H9 (cell line): ENCODE results near the gene CDH23. TPM values are rescaled to one million over a fixed set of nuclear protein-coding genes. Genes with fewer than 3 reads are reported as not detected.
A peak's percentile ranks its signal among the peaks of the same experiment; 100 is the strongest.

Source experiments
- DNase-seq: peaks from one replicate; pipeline ENCODE4 v3.0.0-alpha.2; 2017
- H2AFZ ChIP-seq: one replicate; pipeline ENCODE4 v1.6.1; 2013; ENCODE audit warnings: mild to moderate bottlenecking, low read length, control low read depth, moderate library complexity
- H2AK5ac ChIP-seq: 2 replicates; pipeline ENCODE4 v1.6.1; 2013; ENCODE audit warnings: low read length, control low read depth, mixed read lengths; ENCODE audit not compliant: insufficient read length
- H2BK120ac ChIP-seq: one replicate; pipeline ENCODE4 v1.6.1; 2013; ENCODE audit warnings: low read depth, mild to moderate bottlenecking, low read length, control low read depth, inconsistent platforms; ENCODE audit not compliant: poor library complexity, severe bottlenecking
- H2BK12ac ChIP-seq: 2 replicates; pipeline ENCODE4 v1.6.1; 2013; ENCODE audit warnings: low read length, control low read depth, mixed read lengths, low read depth; ENCODE audit not compliant: insufficient read length
- H2BK15ac ChIP-seq: 2 replicates; pipeline ENCODE4 v1.6.1; 2013; ENCODE audit warnings: low read depth, low read length, control low read depth
- H2BK20ac ChIP-seq: one replicate; pipeline ENCODE4 v1.6.1; 2013; ENCODE audit warnings: low read depth, mild to moderate bottlenecking, low read length, control low read depth, inconsistent platforms; ENCODE audit not compliant: poor library complexity, severe bottlenecking
- H2BK5ac ChIP-seq: 2 replicates; pipeline ENCODE4 v1.6.1; 2013; ENCODE audit warnings: low read length, control low read depth, mixed read lengths; ENCODE audit not compliant: insufficient read length
- H3K14ac ChIP-seq: 2 replicates; pipeline ENCODE4 v1.6.1; 2013; ENCODE audit warnings: low read length, control low read depth; ENCODE audit not compliant: insufficient read depth
- H3K18ac ChIP-seq: 2 replicates; pipeline ENCODE4 v1.6.1; 2013; ENCODE audit warnings: low read depth, mild to moderate bottlenecking, mixed read lengths, low read length, control low read depth; ENCODE audit not compliant: insufficient read length
- H3K23ac ChIP-seq: 2 replicates; pipeline ENCODE4 v1.6.1; 2013; ENCODE audit warnings: low read length, control low read depth, mixed read lengths, low read depth; ENCODE audit not compliant: insufficient read length
- H3K23me2 ChIP-seq: 2 replicates; pipeline ENCODE4 v1.6.1; 2013; ENCODE audit warnings: low read depth, mild to moderate bottlenecking, mixed read lengths, low read length, control low read depth; ENCODE audit not compliant: insufficient read length, poor library complexity, severe bottlenecking
- H3K27ac ChIP-seq: 2 replicates; pipeline ENCODE4 v1.5.1; 2013; ENCODE audit warnings: low read length, control low read depth, mixed read lengths, low read depth; ENCODE audit not compliant: insufficient read length
- H3K27me3 ChIP-seq: 2 replicates; pipeline ENCODE4 v1.6.1; 2013; ENCODE audit warnings: low read length, control low read depth, inconsistent platforms; ENCODE audit not compliant: insufficient read depth
- H3K4ac ChIP-seq: 2 replicates; pipeline ENCODE4 v1.6.1; 2013; ENCODE audit warnings: low read depth, mild to moderate bottlenecking, control low read depth, inconsistent platforms, low read length, moderate library complexity
- H3K4me1 ChIP-seq: 2 replicates; pipeline ENCODE4 v1.6.1; 2013; ENCODE audit warnings: low read length, control low read depth, inconsistent platforms; ENCODE audit not compliant: insufficient read depth
- H3K4me2 ChIP-seq: 2 replicates; pipeline ENCODE4 v1.6.1; 2013; ENCODE audit warnings: low read length, control low read depth, mixed read lengths; ENCODE audit not compliant: insufficient read length, insufficient read depth
- H3K56ac ChIP-seq: 2 replicates; pipeline ENCODE4 v1.6.1; 2013; ENCODE audit warnings: low read depth, mild to moderate bottlenecking, mixed read lengths, low read length, control low read depth; ENCODE audit not compliant: insufficient read length
- H3K79me1 ChIP-seq: 2 replicates; pipeline ENCODE4 v1.6.1; 2013; ENCODE audit warnings: low read depth, mild to moderate bottlenecking, moderate library complexity, low read length, control low read depth, inconsistent platforms; ENCODE audit not compliant: insufficient read depth, poor library complexity, severe bottlenecking
- H3K79me2 ChIP-seq: 2 replicates; pipeline ENCODE4 v1.6.1; 2013; ENCODE audit warnings: low read length, control low read depth, inconsistent platforms; ENCODE audit not compliant: insufficient read depth
- H3K9ac ChIP-seq: 2 replicates; pipeline ENCODE4 v1.6.1; 2013; ENCODE audit warnings: low read length, control low read depth, mixed read lengths; ENCODE audit not compliant: insufficient read length; ENCODE audit errors: extremely low read depth
- H3K9me3 ChIP-seq: one replicate; pipeline ENCODE4 v1.6.1; 2013; ENCODE audit warnings: low read depth, low read length, inconsistent platforms; ENCODE audit not compliant: control insufficient read depth
- H3T11ph ChIP-seq: one replicate; pipeline ENCODE4 v1.6.1; 2013; ENCODE audit warnings: mild to moderate bottlenecking, low read length, control low read depth, inconsistent platforms
- H4K20me1 ChIP-seq: one replicate; pipeline ENCODE4 v1.6.1; 2013; ENCODE audit not compliant: control insufficient read depth, insufficient read length, insufficient read depth
- H4K5ac ChIP-seq: 2 replicates; pipeline ENCODE4 v1.6.1; 2013; ENCODE audit warnings: low read depth, mild to moderate bottlenecking, mixed read lengths, low read length, control low read depth; ENCODE audit not compliant: insufficient read length
- H4K8ac ChIP-seq: replicated peaks from 2 replicates; pipeline ENCODE4 v1.6.1; 2013; ENCODE audit warnings: low read length, control low read depth, mixed read lengths, low read depth; ENCODE audit not compliant: insufficient read length
- H4K91ac ChIP-seq: 2 replicates; pipeline ENCODE4 v1.6.1; 2013; ENCODE audit warnings: low read depth, mild to moderate bottlenecking, moderate library complexity, mixed read lengths, low read length, control low read depth; ENCODE audit not compliant: insufficient read length
- H3K27ac Mint-ChIP-seq, 3 experiments: 2 replicates in 2 of 3; 3 replicates in 1 of 3; pipeline ENCODE4 v1.8.0; 2020 to 2021; ENCODE audit warnings: mixed read lengths in 3 of 3, mild to moderate bottlenecking in 1 of 3, moderate library complexity in 1 of 3
- H3K27me3 Mint-ChIP-seq: 2 replicates; pipeline ENCODE4 v1.8.0; 2021; ENCODE audit warnings: low read depth, mild to moderate bottlenecking, moderate library complexity, mixed read lengths
- H3K36me3 Mint-ChIP-seq, 3 experiments: 2 replicates in 2 of 3; 3 replicates in 1 of 3; pipeline ENCODE4 v1.8.0; 2020 to 2021; ENCODE audit warnings: low read depth in 3 of 3, mixed read lengths in 3 of 3; ENCODE audit not compliant: insufficient read depth in 1 of 3
- H3K4me1 Mint-ChIP-seq, 2 experiments: 2 replicates each; pipeline ENCODE4 v1.8.0; 2020; ENCODE audit warnings: mixed read lengths in 2 of 2
- H3K4me3 Mint-ChIP-seq, 2 experiments: 2 replicates in 1 of 2; 3 replicates in 1 of 2; pipeline ENCODE4 v1.8.0; 2020 to 2021; ENCODE audit warnings: mild to moderate bottlenecking in 2 of 2, mixed read lengths in 2 of 2, moderate library complexity in 1 of 2
- H3K9me3 Mint-ChIP-seq, 2 experiments: 2 replicates in 1 of 2; 3 replicates in 1 of 2; pipeline ENCODE4 v1.8.0; 2020; ENCODE audit warnings: mild to moderate bottlenecking in 2 of 2, mixed read lengths in 2 of 2, moderate library complexity in 1 of 2
- WGBS: extraction: QIAGEN DNeasy Blood & Tissue Kit; methylation state at CpG from one replicate; pipeline ENCODE4 v1.1.7; 2013; ENCODE audit warnings: missing lambda C conversion rate, low lambda C conversion rate, mixed read lengths; ENCODE audit not compliant: insufficient read length; ENCODE audit errors: extremely low coverage; 5-methylcytosine and 5-hydroxymethylcytosine counted together
- total RNA-seq: library from RNA; stranded (reverse); gene quantifications from 2 replicates; pipeline ENCODE4 v1.2.1, GENCODE V29; 2021
- TF ChIP-seq, protein P1 (sequence below): fragments of 200-600 bp; sonication (generic); conservative IDR thresholded peaks from 3 replicates; pipeline ENCODE4 v1.8.0; 2021; ENCODE audit warnings: antibody characterized with exemption, mild to moderate bottlenecking

The CDH23 gene
- total RNA-seq, 1 experiment from 2014 or later: 2.1 TPM

DNA sequence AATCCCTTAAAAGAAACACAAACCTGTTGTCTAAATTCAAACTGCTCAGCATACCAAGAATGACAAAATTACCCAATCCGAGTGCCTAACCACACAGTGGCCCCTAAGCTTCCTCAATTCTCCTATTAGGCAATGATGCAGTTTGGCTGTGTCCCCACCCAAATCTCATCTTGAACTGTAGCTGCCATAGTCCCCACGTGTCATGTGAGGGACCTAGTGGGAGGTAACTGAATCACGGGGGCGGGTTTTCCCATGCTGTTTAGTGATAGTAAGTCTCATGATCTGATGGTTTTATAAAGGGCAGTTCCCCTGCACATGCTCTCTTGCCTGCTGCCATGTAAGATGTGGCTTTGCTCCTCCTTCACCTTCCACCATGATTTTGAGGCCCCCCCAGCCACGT is 432.5 kb downstream of the CDH23 start:
- no peaks in the 10 kb centered on the region for H3K4me1 Mint-ChIP-seq
- Histone ChIP-seq H3K4me1 (peaks cover 1% of the 10 kb centered on the region; the same call in 1 of the 2 replicates), H2BK20ac (no peak overlapping the region), H3K56ac (no peak overlapping the region), H3K4ac (no peak overlapping the region), H3T11ph (no peak overlapping the region), H2AK5ac (no peak overlapping the region), H4K5ac (no peak overlapping the region), H3K79me1 (peaks cover 4% of the 10 kb centered on the region), H3K27ac (no peak overlapping the region), H2BK15ac (no peak overlapping the region), H3K23ac (no peak overlapping the region), H4K8ac (no peak overlapping the region), H3K14ac (no peak overlapping the region), H3K18ac (no peak overlapping the region), H2BK5ac (no peak overlapping the region), H2AFZ (no peak overlapping the region), H4K20me1 (no peaks in the 10 kb centered on the region), H3K27me3 (no peaks in the 10 kb centered on the region), H3K79me2 (peaks cover 3% of the 10 kb centered on the region; the same call in 1 of the 2 replicates), H2BK120ac (no peak overlapping the region), H3K9me3 (no peaks in the 10 kb centered on the region), H2BK12ac (no peak overlapping the region), H3K9ac (no peak overlapping the region), H4K91ac (no peak overlapping the region), H3K4me2 (no peak overlapping the region), H3K23me2 (no peaks in the 10 kb centered on the region)
- no peak overlapping the region for H3K4me3 Mint-ChIP-seq
- DNase-seq: no peak
- H3K9me3 Mint-ChIP-seq: no peaks in the 10 kb centered on the region
- no CpG with 5 or more reads among the region's 5 CpGs for WGBS
- TF ChIP-seq, protein P1, sequence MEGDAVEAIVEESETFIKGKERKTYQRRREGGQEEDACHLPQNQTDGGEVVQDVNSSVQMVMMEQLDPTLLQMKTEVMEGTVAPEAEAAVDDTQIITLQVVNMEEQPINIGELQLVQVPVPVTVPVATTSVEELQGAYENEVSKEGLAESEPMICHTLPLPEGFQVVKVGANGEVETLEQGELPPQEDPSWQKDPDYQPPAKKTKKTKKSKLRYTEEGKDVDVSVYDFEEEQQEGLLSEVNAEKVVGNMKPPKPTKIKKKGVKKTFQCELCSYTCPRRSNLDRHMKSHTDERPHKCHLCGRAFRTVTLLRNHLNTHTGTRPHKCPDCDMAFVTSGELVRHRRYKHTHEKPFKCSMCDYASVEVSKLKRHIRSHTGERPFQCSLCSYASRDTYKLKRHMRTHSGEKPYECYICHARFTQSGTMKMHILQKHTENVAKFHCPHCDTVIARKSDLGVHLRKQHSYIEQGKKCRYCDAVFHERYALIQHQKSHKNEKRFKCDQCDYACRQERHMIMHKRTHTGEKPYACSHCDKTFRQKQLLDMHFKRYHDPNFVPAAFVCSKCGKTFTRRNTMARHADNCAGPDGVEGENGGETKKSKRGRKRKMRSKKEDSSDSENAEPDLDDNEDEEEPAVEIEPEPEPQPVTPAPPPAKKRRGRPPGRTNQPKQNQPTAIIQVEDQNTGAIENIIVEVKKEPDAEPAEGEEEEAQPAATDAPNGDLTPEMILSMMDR: no peak
- peak overlapping the region in 1 of 3 experiments; percentile 73; a peak in 1 of 7 replicates for H3K27ac Mint-ChIP-seq
- H3K36me3 Mint-ChIP-seq: peaks cover 45 to 80% (median 79%) of the 10 kb centered on the region in 3 experiments
- H3K27me3 Mint-ChIP-seq: no peaks in the 10 kb centered on the region
